ENCODE measurements around the gene CFHR4.

DNA sequence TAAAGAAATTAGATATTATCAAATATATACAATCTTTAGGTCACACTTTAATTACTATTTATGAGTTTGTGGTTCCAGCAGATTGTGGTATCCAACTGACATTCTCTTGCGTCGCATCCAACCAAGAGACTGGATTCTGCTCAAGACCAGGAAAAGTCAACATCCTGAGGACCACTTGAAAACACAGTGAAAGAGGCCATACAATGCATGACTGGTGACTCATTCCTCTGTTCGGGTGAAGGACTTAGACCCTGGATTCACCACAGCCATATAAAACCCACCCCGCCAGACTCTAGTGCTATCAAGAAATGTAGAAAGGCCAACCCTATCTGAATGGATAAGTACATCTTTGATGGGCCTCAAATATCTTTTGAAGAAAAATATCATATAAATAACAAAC lies 14.5 kb upstream of the CFHR4 start:
- TF ChIP-seq, protein P1, sequence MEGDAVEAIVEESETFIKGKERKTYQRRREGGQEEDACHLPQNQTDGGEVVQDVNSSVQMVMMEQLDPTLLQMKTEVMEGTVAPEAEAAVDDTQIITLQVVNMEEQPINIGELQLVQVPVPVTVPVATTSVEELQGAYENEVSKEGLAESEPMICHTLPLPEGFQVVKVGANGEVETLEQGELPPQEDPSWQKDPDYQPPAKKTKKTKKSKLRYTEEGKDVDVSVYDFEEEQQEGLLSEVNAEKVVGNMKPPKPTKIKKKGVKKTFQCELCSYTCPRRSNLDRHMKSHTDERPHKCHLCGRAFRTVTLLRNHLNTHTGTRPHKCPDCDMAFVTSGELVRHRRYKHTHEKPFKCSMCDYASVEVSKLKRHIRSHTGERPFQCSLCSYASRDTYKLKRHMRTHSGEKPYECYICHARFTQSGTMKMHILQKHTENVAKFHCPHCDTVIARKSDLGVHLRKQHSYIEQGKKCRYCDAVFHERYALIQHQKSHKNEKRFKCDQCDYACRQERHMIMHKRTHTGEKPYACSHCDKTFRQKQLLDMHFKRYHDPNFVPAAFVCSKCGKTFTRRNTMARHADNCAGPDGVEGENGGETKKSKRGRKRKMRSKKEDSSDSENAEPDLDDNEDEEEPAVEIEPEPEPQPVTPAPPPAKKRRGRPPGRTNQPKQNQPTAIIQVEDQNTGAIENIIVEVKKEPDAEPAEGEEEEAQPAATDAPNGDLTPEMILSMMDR (IDR thresholded peaks at IDR 0.05) = no peak
- no peak for TF ChIP-seq EP300 (IDR thresholded peaks at IDR 0.05)
- TF ChIP-seq POLR2A (IDR thresholded peaks at IDR 0.05) = no peak
